Measurements from ENCODE around the gene RFX7.
"Not testable (repeated sequence)": the region's sequence is repeated elsewhere in the genome, so short reads cannot be mapped to it uniquely, and the experiment has no call there.

RFX7 gene

DNA sequence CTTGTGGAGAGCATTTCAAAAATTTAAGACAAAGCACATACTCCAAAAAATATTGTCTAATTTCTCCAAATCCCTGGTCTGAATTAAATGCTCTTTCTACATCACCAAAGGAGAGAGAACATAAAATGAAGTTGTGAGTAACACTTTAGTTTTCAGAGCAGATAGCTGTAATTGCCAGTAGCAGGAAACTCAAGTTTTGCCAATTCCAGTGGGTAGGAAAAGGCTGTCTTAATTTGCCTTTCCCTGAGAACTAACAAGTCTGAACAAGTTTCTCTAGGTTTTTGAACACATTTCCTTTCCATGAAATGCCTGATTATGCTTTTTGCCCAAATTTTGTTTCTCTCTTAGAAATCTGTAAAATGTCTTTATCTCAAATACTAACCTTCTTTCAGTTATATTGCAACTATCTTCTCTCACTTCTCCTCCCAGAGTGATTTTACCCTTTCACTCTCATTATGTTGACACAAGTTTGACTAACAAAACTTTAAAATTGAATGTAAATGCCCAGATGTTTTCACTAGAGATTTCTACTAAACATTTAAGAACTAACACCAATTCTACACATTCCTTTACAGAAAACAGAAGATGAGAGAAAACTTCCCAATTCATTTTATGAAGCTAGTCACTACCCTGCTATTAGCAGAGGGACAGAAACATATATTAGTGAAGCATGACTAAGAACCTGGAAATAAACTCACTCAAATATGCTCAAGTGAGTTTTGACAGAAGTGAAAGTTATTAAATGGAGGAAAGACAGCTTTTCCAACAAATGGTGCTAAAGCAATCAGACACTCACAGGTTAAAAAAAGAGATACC is 38.4 kb downstream of the RFX7 start:
- DNase-seq = no peak

DNA sequence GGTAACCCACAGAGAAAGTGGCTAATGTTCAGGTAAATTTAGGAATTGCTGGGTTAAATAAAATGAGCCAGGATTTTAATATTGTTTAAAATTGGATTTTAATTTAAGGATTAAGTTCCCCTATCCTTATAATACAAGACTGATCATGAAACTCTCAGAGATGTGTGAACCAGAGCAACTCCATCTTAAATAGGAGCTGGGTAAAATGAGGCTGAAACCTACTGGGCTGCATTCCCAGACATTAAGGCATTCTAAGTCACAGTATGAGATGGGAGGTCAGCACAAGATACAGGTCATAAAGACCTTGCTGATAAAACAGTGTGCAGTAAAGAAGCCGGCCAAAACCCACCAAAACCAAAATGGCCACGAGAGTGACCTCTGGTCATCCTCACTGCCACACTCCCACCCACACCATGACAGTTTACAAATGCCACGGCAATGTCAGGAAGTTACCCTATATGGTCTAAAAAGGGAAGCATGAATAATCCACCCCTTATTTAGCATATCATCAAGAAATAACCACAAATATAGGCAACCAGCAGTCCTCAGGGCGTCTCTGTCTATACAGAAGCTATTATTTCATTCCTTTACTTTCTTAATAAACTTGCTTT is 40.3 kb downstream of the RFX7 start:
- DNase-seq = not testable (repeated sequence)

- no peak for DNase-seq
Measured at GRCh38 chr15:56202701-56203100, 41.0 kb downstream of the RFX7 start.

DNA sequence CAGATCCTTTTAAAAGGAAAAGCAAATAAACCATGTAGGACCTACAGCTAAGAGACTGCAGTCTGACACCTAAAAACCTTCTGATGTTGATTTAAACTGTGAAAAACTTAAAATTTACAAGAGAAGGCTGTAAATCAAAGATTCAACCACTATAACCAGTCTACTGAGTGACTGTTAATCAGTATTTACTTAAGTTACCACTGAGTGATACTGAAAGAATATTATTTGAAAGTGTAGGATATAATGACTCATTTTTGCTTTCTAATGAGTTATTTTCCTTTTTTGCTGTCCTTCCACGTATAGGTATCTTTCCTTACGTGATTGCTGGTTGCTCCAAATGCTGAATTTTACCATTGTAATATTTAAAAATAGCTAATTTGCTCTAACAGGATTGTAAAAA is 44.6 kb downstream of the RFX7 start:
- no peak for DNase-seq

DNA sequence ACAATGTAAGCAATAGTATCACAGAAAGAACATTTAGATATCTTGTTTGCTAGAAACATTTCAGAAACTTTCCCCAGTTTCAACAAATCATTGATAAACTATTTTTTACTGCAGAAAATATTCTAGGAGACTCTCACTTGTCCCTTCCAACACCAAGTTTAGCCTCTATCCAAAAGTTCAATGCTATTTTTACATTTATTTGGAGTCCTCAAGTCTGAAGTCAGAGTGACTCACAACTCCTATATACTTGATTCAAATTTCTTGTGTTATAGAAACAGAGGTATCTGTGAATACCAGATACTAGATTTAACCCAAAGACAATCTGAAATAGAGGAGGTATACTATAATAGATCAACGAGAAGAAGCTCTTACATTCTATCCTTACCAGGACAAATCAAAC is 49.6 kb downstream of the RFX7 start:
- no peak for DNase-seq

GRCh38 chr15:56192659-56193442 is 50.8 kb downstream of the RFX7 start:
- DNase-seq = no peak

DNA sequence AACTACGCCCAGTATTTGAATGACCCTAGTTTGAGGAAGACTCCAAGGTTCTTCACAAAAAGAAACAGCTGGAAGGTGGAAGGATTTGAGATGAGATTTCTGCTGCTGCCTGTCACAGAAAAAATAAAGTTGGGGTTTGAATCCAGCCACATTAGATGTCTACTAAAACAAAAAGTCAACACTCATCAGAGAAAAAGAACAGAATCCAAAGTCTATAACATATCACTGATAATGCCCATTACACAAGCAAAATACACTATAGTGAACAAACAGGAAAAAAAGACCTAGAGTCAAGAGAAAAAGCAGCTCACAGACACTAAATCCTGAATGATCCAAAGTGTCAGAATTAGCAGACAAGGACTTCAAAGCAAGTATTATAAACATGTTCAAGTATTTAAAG is 56.0 kb downstream of the RFX7 start:
- no peak for DNase-seq

GRCh38 chr15:56185980-56186379 is 57.7 kb downstream of the RFX7 start:
- no peak for DNase-seq

DNA sequence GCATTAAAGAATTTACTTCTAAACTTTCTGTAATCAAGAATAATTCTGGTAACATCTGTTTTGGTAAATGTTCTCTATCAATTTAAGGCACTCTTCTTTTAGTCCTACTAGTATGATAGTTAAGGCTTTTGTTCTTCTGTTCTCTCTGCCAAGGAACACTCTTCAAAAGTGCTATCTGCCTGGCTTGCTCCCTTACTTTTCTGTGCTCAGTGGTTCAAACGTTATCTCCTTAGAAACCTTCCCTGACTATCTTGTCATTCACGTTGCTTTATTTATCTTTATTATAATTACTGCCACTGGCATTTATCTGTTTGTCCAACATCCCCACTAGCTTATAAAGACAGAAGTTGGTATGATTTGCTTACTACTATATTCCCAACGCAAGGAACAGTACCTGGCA is 59.2 kb downstream of the RFX7 start:
- DNase-seq = no peak

GRCh38 chr15:56180851-56181250 is 62.8 kb downstream of the RFX7 start:
- DNase-seq = no peak

- no peak for DNase-seq
Measured at GRCh38 chr15:56176996-56177395, 66.7 kb downstream of the RFX7 start.

- no peak for DNase-seq
Measured at GRCh38 chr15:56175788-56176187, 67.9 kb downstream of the RFX7 start.

- no peak for DNase-seq
Measured at GRCh38 chr15:56174649-56175048, 69.0 kb downstream of the RFX7 start.

- DNase-seq = no peak
Measured at GRCh38 chr15:56168394-56168793, 75.3 kb downstream of the RFX7 start.

DNA sequence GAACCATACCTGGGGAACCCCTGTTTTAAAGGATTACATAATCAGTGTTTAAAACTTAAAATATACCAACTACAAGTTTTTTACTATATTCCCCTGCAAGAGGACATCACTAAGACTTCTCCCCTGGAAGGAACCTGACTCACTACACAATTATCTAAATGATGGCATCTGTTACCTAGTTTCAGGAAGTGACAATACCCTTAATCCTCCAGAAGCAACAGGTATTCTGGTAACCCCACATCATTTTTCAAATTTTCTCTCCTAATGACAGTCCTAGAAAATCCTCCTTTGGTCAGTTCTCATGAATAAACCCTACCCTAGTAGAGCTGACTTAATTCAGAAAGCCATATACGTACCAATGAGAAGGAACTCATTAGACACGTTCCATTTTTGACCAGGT is 78.4 kb downstream of the RFX7 start:
- no peak for DNase-seq

- no peak for DNase-seq
Measured at GRCh38 chr15:56160966-56161365, 82.7 kb downstream of the RFX7 start.

GRCh38 chr15:56156877-56157276 is 86.8 kb downstream of the RFX7 start:
- DNase-seq = no peak

- DNase-seq = not testable (repeated sequence)
Measured at GRCh38 chr15:56155278-56155677, 88.4 kb downstream of the RFX7 start.

DNA sequence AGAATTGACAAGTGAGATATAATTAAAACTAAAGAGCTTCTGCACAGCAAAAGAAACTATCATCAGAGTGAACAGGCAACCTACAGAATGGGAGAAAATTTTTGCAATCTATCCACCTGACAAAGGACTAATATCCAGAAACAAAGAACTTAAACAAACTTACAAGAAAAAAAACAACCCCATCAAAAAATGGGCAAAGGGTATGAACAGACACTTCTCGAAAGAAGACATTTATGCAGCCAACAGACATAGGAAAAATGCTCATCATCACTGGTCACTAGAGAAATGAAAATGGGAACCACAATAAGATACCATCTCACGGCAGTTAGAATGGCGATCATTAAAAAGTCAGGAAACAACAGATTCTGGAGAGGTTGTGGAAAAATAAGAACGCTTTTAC is 88.9 kb downstream of the RFX7 start:
- DNase-seq = not testable (repeated sequence)

DNA sequence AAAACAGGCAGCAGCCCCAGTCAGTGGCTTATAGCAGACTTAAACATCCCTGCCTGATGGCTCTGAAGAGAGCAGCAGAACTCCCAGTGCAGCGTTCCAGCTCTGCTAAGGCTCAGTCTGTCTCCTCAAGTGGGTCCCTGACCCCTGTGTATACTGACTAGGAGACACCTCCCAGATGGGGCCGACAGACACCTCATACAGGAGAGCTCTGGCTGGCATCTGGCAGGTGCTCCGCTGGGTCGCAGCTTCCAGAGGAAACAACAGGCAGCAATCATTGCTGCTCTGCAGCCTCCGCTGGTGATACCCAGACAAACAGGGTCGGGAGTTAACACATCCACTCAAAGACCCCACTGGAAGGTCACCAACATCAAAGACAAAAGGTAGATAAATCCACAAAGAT is 93.5 kb downstream of the RFX7 start:
- DNase-seq = no peak

- no peak for DNase-seq
Measured at GRCh38 chr15:56148064-56148463, 95.6 kb downstream of the RFX7 start.

- no peak for DNase-seq
Measured at GRCh38 chr15:56146756-56147155, 96.9 kb downstream of the RFX7 start.

DNA sequence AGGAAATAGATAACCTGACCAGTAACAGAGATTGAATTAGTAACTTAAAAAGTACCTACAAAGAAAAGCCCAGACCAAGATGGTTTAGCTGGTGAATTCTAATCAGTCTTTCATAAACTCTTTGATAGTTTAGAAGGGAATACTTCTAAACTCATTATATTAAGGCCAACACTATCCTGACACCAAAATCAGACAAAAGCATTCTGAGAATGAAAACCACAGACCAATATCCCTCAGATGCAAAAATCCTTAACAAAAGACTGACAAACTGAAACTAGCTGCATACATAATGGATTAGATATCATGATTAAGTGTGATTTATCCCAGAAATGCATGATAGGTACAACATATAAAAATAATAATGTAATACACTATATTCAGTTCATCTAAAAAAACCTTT is 115.6 kb downstream of the RFX7 start:
- DNase-seq = no peak

GRCh38 chr15:56126409-56126808 is 117.3 kb downstream of the RFX7 start:
- no peak for DNase-seq

Measured in NCI-H2029 (cell line).